HTR-8/SVneo (cell line): ENCODE measurements around the gene TMEM59.
"Not testable (repeated sequence)": the region's sequence is repeated elsewhere in the genome, so short reads cannot be mapped to it uniquely, and the experiment has no call there.

Source experiments
- DNase-seq: peaks from one replicate; pipeline ENCODE4 v3.0.0; 2011; ENCODE audit warnings: low spot score, mixed read lengths; ENCODE audit not compliant: insufficient read length
- FAIRE-seq: peaks from 2 replicates; lab custom pipeline; 2011; peaks lifted over from hg19 to GRCh38; lab: Jason Lieb, UNC

The TMEM59 gene

DNA sequence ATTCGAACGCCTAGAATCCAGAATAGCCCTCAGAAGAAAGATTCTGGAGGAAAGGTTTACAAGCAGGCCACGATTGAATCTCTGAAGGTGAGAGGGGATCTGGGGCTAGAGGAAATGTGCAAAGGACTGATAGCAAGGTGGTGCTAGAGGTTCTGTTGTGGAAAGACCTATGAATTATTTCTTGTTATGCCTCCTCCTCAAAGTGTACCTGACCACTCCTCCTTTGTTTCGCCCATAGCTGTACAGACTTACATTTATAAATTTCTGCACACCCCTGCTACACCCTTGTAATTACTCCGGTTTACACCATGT is 1.4 kb upstream of the TMEM59 start:
- DNase-seq: peak; percentile 3

GRCh38 chr1:54053745-54054437 is 887 bp upstream of the TMEM59 start:
- FAIRE-seq (no peak), DNase-seq (peak; percentile 2)

More for the DNA sequence above, 1.4 kb upstream of the TMEM59 start:
- no peak for FAIRE-seq

DNA sequence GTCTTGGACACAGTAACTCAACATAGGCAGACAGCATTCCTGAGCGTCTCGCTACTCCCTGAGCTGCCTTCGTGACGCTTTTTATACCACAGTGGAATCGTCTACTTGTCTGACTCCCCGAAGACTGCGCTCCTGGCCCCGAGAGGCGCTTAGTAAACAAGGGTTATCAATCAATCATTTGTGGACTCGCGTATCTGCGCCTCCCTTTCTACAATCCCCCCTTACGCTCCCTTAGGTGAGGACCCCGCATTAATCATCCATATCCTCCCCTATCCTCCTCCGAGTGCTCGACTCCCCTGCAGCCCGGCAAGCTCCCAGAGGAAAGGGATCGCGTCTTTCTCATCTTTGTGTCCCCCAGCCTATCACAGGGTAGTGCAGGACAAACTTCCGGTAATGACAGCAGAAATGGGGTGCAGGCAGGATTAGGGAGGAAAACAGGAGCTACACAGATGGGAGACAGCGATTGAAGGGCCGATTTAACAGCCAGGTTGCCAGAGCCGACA is 522 bp downstream of the TMEM59 start:
- DNase-seq (peak; percentile 42), FAIRE-seq (no peak)

GRCh38 chr1:54051933-54052430 is 1.0 kb downstream of the TMEM59 start:
- FAIRE-seq (no peak), DNase-seq (peak; percentile 3)

- not testable (repeated sequence) for FAIRE-seq, DNase-seq
Observed at GRCh38 chr1:54050435-54050834, 2.6 kb downstream of the TMEM59 start.

DNA sequence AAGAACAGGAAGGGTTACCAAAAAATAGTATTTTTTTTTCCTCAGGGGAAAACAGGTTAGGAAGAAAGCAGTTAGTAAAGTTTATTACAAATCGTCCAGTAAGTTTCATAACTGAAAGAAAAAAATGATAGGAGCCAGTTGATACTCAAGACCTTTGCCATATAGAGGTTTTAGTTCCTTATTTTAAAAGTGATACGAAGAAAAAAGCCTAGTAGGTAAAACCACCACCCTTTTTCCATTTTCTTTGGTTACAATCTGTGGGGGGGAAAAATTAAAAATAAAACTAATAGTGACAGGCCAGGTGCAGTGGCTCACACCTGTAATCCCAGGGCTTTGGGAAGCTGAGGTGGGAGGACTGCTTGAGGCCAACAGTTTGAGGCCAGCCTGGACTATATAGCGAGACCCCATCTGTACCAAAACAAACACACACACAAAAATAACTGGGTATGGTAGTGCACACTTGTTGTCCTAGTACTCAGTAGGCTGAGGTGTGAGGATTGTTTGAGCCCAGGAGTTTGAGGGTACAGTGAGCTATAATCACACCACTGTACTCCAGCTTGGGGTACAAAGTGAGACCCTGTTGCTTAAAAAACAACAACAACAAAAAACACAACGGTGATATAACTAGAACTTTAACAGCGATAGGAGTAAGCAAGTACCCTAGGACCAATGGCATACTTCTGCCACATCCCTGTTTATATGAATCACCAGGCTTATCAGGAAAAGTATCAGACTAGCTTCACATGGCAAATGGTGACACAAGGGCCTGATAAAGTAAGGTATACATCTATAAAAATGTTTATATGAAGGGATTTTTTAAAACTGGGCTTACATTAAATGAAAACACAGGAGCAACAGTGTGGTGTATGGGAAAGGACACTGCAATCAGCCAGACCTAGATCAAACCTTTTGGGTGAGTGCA is 5.4 kb downstream of the TMEM59 start:
- FAIRE-seq (no peak), DNase-seq (no peak)

- FAIRE-seq: no peak
Observed at GRCh38 chr1:54046671-54047383, 6.2 kb downstream of the TMEM59 start.

DNA sequence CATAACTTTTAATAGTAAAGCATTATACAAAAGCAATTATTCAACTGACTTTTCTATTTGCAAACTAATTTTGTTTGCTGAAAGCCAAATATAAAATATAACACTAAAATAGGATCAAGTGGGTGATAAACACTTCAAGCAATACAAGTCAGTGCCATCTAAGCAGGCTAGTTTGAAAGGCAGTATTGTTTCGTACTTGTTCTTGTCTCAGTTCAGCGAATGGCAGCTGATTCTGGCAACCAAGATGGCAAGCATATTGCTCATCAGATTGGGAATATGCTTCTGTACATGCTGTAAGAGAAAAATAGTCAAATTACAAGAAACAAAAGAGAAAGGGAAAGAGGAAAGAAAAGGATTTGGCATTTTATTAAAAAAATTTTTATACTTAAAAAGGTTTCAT is 7.5 kb downstream of the TMEM59 start:
- FAIRE-seq: no peak
- no peak for DNase-seq

More at GRCh38 chr1:54046671-54047383, 6.2 kb downstream of the TMEM59 start:
- DNase-seq: no peak

GRCh38 chr1:54041806-54042205 is 11.2 kb downstream of the TMEM59 start:
- DNase-seq: no peak
- FAIRE-seq: no peak

DNA sequence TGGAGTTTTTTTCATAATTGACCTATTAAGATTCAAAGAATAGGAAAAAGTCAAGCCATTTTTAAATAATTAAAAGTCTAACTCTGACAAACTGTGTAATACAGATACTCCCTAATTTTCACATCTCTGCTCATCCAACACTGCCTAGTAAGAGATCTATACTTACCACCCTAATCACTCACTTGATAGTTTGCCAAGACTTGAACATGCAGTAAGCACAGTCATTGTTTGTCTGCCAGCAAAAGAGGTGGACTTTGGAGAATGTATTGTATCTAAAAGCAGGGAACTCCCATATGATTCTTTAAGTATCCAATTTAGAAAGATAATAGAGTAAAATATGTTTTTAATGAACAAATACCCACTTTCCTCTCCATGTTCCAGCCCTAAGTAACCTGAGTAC is 15.5 kb downstream of the TMEM59 start:
- DNase-seq (no peak), FAIRE-seq (no peak)

GRCh38 chr1:54028306-54029251 is 24.4 kb downstream of the TMEM59 start:
- DNase-seq: no peak
- FAIRE-seq: no peak

DNA sequence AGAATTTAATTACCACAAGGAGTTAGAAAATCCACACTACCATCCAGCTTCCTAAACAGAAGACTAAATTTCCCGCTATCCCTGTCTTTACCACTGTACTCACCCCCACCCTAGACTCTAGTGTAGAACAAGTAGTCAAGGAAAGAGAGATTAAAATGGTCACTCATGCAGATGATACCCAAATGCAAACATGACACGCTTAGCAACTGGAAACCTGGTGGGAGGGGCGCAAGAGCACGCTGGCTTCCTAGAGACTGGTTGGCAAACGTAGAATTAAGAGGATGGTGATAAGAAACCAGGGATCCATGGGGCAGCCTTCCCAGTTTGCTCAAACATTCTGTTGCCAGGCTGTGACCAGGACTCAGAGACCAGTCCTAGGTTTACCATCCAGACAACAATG is 25.2 kb downstream of the TMEM59 start:
- FAIRE-seq: no peak
- DNase-seq: no peak

DNA sequence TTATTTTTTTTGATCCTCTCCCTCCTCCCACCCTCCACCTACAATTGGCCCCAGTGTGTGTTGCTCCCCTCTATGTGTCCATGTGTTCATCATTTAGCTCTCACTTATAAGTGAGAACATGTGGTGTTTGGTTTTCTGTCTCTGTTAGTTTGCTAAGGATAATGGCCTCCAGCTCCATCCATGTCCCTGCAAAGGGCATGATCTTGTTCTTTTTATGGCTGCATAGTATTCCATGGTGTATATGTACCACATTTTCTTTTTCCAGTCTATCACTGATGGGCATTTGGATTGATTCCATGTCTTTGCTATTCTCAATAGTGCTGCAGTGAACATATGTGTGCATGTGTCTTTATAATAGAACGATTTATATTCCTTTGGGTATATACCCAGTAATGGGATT is 28.2 kb downstream of the TMEM59 start:
- DNase-seq, FAIRE-seq: not testable (repeated sequence)

- FAIRE-seq (no peak), DNase-seq (no peak)
Observed at GRCh38 chr1:54024358-54024757, 28.6 kb downstream of the TMEM59 start.

GRCh38 chr1:54019562-54020176 is 33.3 kb downstream of the TMEM59 start:
- DNase-seq, FAIRE-seq: not testable (repeated sequence)

DNA sequence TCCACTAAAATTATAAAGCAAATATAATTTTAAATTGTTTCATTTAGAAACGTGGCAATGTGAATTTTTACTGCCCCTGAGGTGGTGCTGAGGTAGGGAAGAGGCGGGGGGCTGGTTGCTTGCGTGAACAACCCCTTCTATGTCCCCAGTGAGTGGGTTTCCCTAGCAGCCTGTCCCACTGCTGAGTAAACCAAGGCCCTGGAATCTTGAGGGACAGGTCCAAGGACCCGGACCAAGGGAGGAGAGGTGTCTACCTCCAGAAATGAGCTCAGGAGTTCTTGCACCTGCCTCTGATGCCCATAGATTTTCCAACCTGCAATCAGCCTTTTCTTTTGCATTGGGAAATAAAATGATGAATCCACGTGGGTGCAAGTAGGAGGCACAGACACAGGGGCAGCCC is 34.4 kb downstream of the TMEM59 start:
- FAIRE-seq (no peak), DNase-seq (no peak)

DNA sequence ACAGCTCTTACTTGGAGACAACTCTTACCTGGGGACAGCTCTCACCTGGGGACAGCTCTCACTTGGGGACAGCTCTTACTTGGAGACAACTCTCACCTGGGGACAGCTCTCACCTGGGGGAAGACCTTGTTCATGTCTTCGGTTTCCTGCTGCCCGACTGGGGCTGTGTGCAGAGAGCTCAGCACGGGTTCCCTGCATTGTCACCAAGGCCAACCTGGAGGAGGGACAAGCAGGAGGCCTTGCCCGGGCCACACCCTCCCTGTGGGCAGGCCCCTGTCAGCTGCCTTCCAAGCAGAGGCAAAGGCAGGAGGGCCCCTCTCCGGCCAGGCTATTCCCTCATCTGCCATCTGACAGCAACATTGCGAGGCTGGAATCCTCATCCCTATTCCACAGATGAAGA is 35.0 kb downstream of the TMEM59 start, which contains the start of gene LDLRAD1:
LDLRAD1 (minus strand) TSS at position 208 of the 400 bp plus-strand sequence; CDS start at position 134, 74 bp downstream.
- FAIRE-seq: no peak
- no peak for DNase-seq

DNA sequence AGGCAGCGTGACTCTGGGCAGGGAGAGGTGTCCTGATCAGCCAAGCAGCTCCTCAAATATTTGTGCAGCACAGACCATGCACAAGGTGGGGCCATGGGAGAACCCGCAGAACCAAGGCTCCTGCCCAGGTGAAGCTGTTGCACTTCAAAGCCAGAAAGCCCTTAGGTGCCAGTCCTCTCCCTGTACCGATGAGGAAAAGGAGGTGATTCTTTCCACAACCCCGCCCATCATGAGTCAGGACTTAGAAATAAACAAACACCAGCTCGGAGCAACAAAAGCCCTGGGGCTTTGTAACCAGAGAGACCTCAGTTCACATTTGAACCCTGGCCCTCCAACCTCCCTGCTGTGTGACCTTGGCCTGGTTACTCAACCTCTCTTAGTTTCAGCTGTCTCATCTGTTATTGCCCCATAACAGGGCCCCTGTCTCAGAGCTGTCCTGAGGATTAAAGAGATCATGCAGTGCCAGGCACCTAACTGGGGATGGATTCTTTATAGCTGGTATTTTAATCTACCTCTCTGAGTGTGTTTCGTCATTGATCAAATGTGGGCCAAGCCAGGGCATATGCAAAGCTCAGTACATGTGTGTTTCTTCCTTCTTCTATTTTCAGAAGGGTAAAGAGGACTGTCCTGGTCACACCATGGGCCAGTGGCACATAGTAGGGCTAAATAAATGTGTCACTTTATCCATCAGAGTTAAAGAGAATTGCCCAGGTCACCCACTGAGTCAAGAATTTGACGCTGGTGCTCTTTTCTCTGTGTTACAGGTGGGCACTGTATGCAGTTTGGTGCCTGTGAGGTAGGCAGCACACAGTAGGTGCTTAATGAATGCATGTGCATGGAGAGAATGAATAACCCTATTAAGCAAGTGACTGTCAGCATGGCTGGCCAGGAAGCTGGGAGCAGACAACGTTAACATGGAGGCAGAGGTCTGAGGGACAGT is 36.4 kb downstream of the TMEM59 start:
- DNase-seq (no peak), FAIRE-seq (no peak)
